Suprapubic skin (tissue), 4 donors: Measurements from ENCODE around the gene NLN. TPM values are rescaled to one million over a fixed set of nuclear protein-coding genes. Genes with fewer than 3 reads are reported as not detected.

Experiments used
- DNase-seq, 2 donors: peaks; one replicate each; pipeline ENCODE4 v3.0.0-alpha.2; 2019; ENCODE audit warnings: low spot score in 2 of 2
- H3K27ac ChIP-seq: fragments of 200-600 bp; sonication (generic); one replicate; pipeline ENCODE4 v1.5.1; 2019
- H3K27me3 ChIP-seq: fragments of 200-600 bp; sonication (generic); one replicate; pipeline ENCODE4 v1.5.1; 2019
- H3K36me3 ChIP-seq: fragments of 200-600 bp; sonication (generic); one replicate; pipeline ENCODE4 v1.5.1; 2019
- H3K4me1 ChIP-seq: fragments of 200-600 bp; sonication (generic); one replicate; pipeline ENCODE4 v1.5.1; 2019
- H3K4me3 ChIP-seq: fragments of 200-600 bp; sonication (generic); one replicate; pipeline ENCODE4 v1.5.1; 2019; ENCODE audit warnings: mild to moderate bottlenecking
- H3K9me3 ChIP-seq: fragments of 200-600 bp; sonication (generic); one replicate; pipeline ENCODE4 v1.5.1; 2019
- CTCF ChIP-seq, 2 donors: fragments of 200-600 bp in 1 of 2; fragments of 450-650 bp in 1 of 2; sonication (generic) in 1 of 2; IDR thresholded peaks; one replicate each; pipeline ENCODE4 v1.5.1; 2016 to 2019; ENCODE audit warnings: antibody characterized with exemption in 2 of 2, mild to moderate bottlenecking in 1 of 2, moderate library complexity in 1 of 2
- EP300 ChIP-seq: sonication (generic); formaldehyde crosslinking; IDR thresholded peaks from one replicate; pipeline ENCODE4 v1.6.1; 2017; ENCODE audit warnings: antibody characterized with exemption
- POLR2A ChIP-seq, 2 donors: fragments of 450-650 bp; IDR thresholded peaks; one replicate each; pipeline ENCODE4 v1.6.1; 2017; ENCODE audit warnings: antibody characterized with exemption in 2 of 2, mild to moderate bottlenecking in 2 of 2, moderate library complexity in 2 of 2
- POLR2AphosphoS5 ChIP-seq, 3 donors: sonication (generic); formaldehyde crosslinking; IDR thresholded peaks; one replicate each; pipeline ENCODE4 v1.6.1; 2017; ENCODE audit warnings: antibody characterized with exemption in 3 of 3
- WGBS: methylation state at CpG from one replicate; pipeline ENCODE4 v1.1.5; 2018; 5-methylcytosine and 5-hydroxymethylcytosine counted together
- total RNA-seq, 4 donors: library from RNA; depleted of rRNA; stranded (reverse); fragments of >200 nt; gene quantifications; one replicate each; pipeline ENCODE4 v1.1.0, GENCODE V29; 2016

Gene NLN
- total RNA-seq, 4 donors from 2014 or later, result 6.4 to 17.9 (median 14.0) TPM

- Histone ChIP-seq H3K27me3 (no peaks in the 10 kb centered on the region), H3K4me1 (no peaks in the 10 kb centered on the region), H3K4me3 (no peak overlapping the region), H3K9me3 (no peaks in the 10 kb centered on the region), H3K36me3 (no peaks in the 10 kb centered on the region), H3K27ac (no peak overlapping the region)
- no peak for DNase-seq
- TF ChIP-seq CTCF (IDR thresholded peaks at IDR 0.05) (no peak), POLR2AphosphoS5 (IDR thresholded peaks at IDR 0.05) (no peak), EP300 (no peak), POLR2A (IDR thresholded peaks at IDR 0.05) (no peak)
Observed at GRCh38 chr5:65862384-65862783, 140.4 kb downstream of the NLN start.

- no peak overlapping the region for H3K27ac ChIP-seq
- no peaks in the 10 kb centered on the region for H3K4me1 ChIP-seq
- H3K27me3 ChIP-seq, result no peaks in the 10 kb centered on the region
- TF ChIP-seq CTCF (IDR thresholded peaks at IDR 0.05) (no peak), POLR2A (IDR thresholded peaks at IDR 0.05) (no peak), POLR2AphosphoS5 (IDR thresholded peaks at IDR 0.05) (no peak), EP300 (no peak)
- WGBS, result 95% methylated on average over 2 of the region's 2 CpGs
- H3K9me3 ChIP-seq, result no peaks in the 10 kb centered on the region
- H3K4me3 ChIP-seq, result no peak overlapping the region
- DNase-seq, result no peak
- H3K36me3 ChIP-seq, result no peaks in the 10 kb centered on the region
Observed at GRCh38 chr5:65863747-65864146, 141.7 kb downstream of the NLN start.

GRCh38 chr5:65866837-65867521 is 145.0 kb downstream of the NLN start:
- Histone ChIP-seq H3K36me3 (no peaks in the 10 kb centered on the region), H3K27me3 (no peaks in the 10 kb centered on the region), H3K9me3 (no peaks in the 10 kb centered on the region), H3K27ac (no peak overlapping the region), H3K4me3 (no peak overlapping the region), H3K4me1 (no peaks in the 10 kb centered on the region)
- no peak for DNase-seq
- WGBS, result 73% methylated on average over 6 of the region's 6 CpGs
- no peak for TF ChIP-seq POLR2AphosphoS5 (IDR thresholded peaks at IDR 0.05)
- TF ChIP-seq CTCF (IDR thresholded peaks at IDR 0.05), result no peak
- TF ChIP-seq POLR2A (IDR thresholded peaks at IDR 0.05), result no peak
- no peak for TF ChIP-seq EP300

GRCh38 chr5:65867542-65868195 is 145.7 kb downstream of the NLN start:
- no peak for TF ChIP-seq CTCF (IDR thresholded peaks at IDR 0.05)
- TF ChIP-seq POLR2A (IDR thresholded peaks at IDR 0.05), result no peak
- TF ChIP-seq EP300, result no peak
- no peak for TF ChIP-seq POLR2AphosphoS5 (IDR thresholded peaks at IDR 0.05)
- H3K4me3 ChIP-seq, result no peak overlapping the region
- H3K27me3 ChIP-seq, result no peaks in the 10 kb centered on the region
- no peak overlapping the region for H3K27ac ChIP-seq
- H3K4me1 ChIP-seq, result no peaks in the 10 kb centered on the region
- WGBS, result 72% methylated on average over 11 of the region's 11 CpGs
- no peaks in the 10 kb centered on the region for H3K36me3 ChIP-seq
- DNase-seq, result no peak
- H3K9me3 ChIP-seq, result no peaks in the 10 kb centered on the region

- no peaks in the 10 kb centered on the region for H3K4me1 ChIP-seq
- H3K27ac ChIP-seq, result no peak overlapping the region
- H3K36me3 ChIP-seq, result no peaks in the 10 kb centered on the region
- H3K27me3 ChIP-seq, result no peaks in the 10 kb centered on the region
- no peaks in the 10 kb centered on the region for H3K9me3 ChIP-seq
- no peak for DNase-seq
- H3K4me3 ChIP-seq, result no peak overlapping the region
- no peak for TF ChIP-seq POLR2AphosphoS5 (IDR thresholded peaks at IDR 0.05)
- TF ChIP-seq POLR2A (IDR thresholded peaks at IDR 0.05), result no peak
- no peak for TF ChIP-seq EP300
- TF ChIP-seq CTCF (IDR thresholded peaks at IDR 0.05), result no peak
- WGBS, result 69% methylated on average over 3 of the region's 3 CpGs
Observed at GRCh38 chr5:65868509-65868908, 146.5 kb downstream of the NLN start.
